Mucosa of stomach (tissue), 1 donor: Measurements from ENCODE around the gene EPHA6.

Experiments
- H3K27me3 ChIP-seq: one replicate; pipeline ENCODE4 v1.7.0; 2013; ENCODE audit warnings: mild to moderate bottlenecking, low read length; ENCODE audit not compliant: control insufficient read depth, insufficient read depth
- H3K36me3 ChIP-seq: one replicate; pipeline ENCODE4 v1.7.0; 2013; ENCODE audit warnings: low read length; ENCODE audit not compliant: control insufficient read depth, insufficient read depth
- H3K4me1 ChIP-seq: one replicate; pipeline ENCODE4 v1.7.0; 2013; ENCODE audit warnings: mild to moderate bottlenecking, low read length; ENCODE audit not compliant: control insufficient read depth, insufficient read depth
- H3K4me3 ChIP-seq: one replicate; pipeline ENCODE4 v1.7.0; 2013; ENCODE audit warnings: low read length
- H3K9ac ChIP-seq: one replicate; pipeline ENCODE4 v1.7.0; 2013; ENCODE audit warnings: mild to moderate bottlenecking, low read length, moderate library complexity
- H3K9me3 ChIP-seq: one replicate; pipeline ENCODE4 v1.7.0; 2013; ENCODE audit warnings: mild to moderate bottlenecking, low read length, moderate library complexity; ENCODE audit not compliant: control insufficient read depth
- donor health status: Pancreatic carcinoma.

Gene EPHA6

GRCh38 chr3:97706226-97706625 is 891.8 kb downstream of the EPHA6 start:
- Histone ChIP-seq H3K9ac (no peak overlapping the region), H3K4me1 (no peaks in the 10 kb centered on the region), H3K27me3 (no peaks in the 10 kb centered on the region), H3K9me3 (no peaks in the 10 kb centered on the region), H3K36me3 (no peaks in the 10 kb centered on the region), H3K4me3 (no peak overlapping the region)

GRCh38 chr3:97711654-97712053 is 897.3 kb downstream of the EPHA6 start:
- H3K4me1 ChIP-seq = no peaks in the 10 kb centered on the region

GRCh38 chr3:97712919-97713318 is 898.5 kb downstream of the EPHA6 start:
- Histone ChIP-seq H3K9ac (no peak overlapping the region), H3K4me1 (no peaks in the 10 kb centered on the region), H3K27me3 (no peaks in the 10 kb centered on the region), H3K9me3 (no peaks in the 10 kb centered on the region), H3K4me3 (no peak overlapping the region), H3K36me3 (no peaks in the 10 kb centered on the region)

More at GRCh38 chr3:97711654-97712053, 897.3 kb downstream of the EPHA6 start:
- Histone ChIP-seq H3K4me3 (no peak overlapping the region), H3K9me3 (no peaks in the 10 kb centered on the region), H3K27me3 (no peaks in the 10 kb centered on the region), H3K36me3 (no peaks in the 10 kb centered on the region), H3K9ac (no peak overlapping the region)

- Histone ChIP-seq H3K9ac (no peak overlapping the region), H3K4me3 (no peak overlapping the region), H3K27me3 (no peaks in the 10 kb centered on the region), H3K36me3 (no peaks in the 10 kb centered on the region), H3K9me3 (no peaks in the 10 kb centered on the region), H3K4me1 (no peaks in the 10 kb centered on the region)
Observed at GRCh38 chr3:97713634-97714033, 899.2 kb downstream of the EPHA6 start.

GRCh38 chr3:97719156-97719821 is 904.9 kb downstream of the EPHA6 start:
- no peak overlapping the region for H3K4me3 ChIP-seq
- no peaks in the 10 kb centered on the region for H3K4me1 ChIP-seq
- no peaks in the 10 kb centered on the region for H3K9me3 ChIP-seq
- no peaks in the 10 kb centered on the region for H3K27me3 ChIP-seq
- no peak overlapping the region for H3K9ac ChIP-seq
- H3K36me3 ChIP-seq = no peaks in the 10 kb centered on the region

- no peak overlapping the region for H3K4me3 ChIP-seq
- no peak overlapping the region for H3K9ac ChIP-seq
- H3K4me1 ChIP-seq = no peaks in the 10 kb centered on the region
Observed at GRCh38 chr3:97720417-97720816, 906.0 kb downstream of the EPHA6 start.

GRCh38 chr3:97721446-97721845 is 907.1 kb downstream of the EPHA6 start:
- Histone ChIP-seq H3K36me3 (no peaks in the 10 kb centered on the region), H3K4me3 (no peak overlapping the region), H3K27me3 (no peaks in the 10 kb centered on the region), H3K9ac (no peak overlapping the region), H3K4me1 (no peaks in the 10 kb centered on the region), H3K9me3 (no peaks in the 10 kb centered on the region)

More at GRCh38 chr3:97720417-97720816, 906.0 kb downstream of the EPHA6 start:
- Histone ChIP-seq H3K27me3 (no peaks in the 10 kb centered on the region), H3K36me3 (no peaks in the 10 kb centered on the region), H3K9me3 (no peaks in the 10 kb centered on the region)

- Histone ChIP-seq H3K9ac (no peak overlapping the region), H3K27me3 (no peaks in the 10 kb centered on the region), H3K36me3 (no peaks in the 10 kb centered on the region), H3K9me3 (no peaks in the 10 kb centered on the region), H3K4me1 (no peaks in the 10 kb centered on the region), H3K4me3 (no peak overlapping the region)
Observed at GRCh38 chr3:97736928-97737327, 922.5 kb downstream of the EPHA6 start.

GRCh38 chr3:97738761-97739160 is 924.4 kb downstream of the EPHA6 start:
- Histone ChIP-seq H3K36me3 (no peaks in the 10 kb centered on the region), H3K27me3 (no peaks in the 10 kb centered on the region), H3K9me3 (no peaks in the 10 kb centered on the region), H3K4me3 (no peak overlapping the region), H3K4me1 (no peaks in the 10 kb centered on the region), H3K9ac (no peak overlapping the region)

- H3K9me3 ChIP-seq = no peaks in the 10 kb centered on the region
- H3K4me3 ChIP-seq = no peak overlapping the region
- H3K36me3 ChIP-seq = no peaks in the 10 kb centered on the region
- H3K9ac ChIP-seq = no peak overlapping the region
- no peaks in the 10 kb centered on the region for H3K27me3 ChIP-seq
- H3K4me1 ChIP-seq = no peaks in the 10 kb centered on the region
Observed at GRCh38 chr3:97742036-97742435, 927.6 kb downstream of the EPHA6 start.

GRCh38 chr3:97744289-97744688 is 929.9 kb downstream of the EPHA6 start:
- Histone ChIP-seq H3K27me3 (no peaks in the 10 kb centered on the region), H3K9ac (no peak overlapping the region), H3K4me3 (no peak overlapping the region), H3K9me3 (no peaks in the 10 kb centered on the region), H3K36me3 (no peaks in the 10 kb centered on the region), H3K4me1 (no peaks in the 10 kb centered on the region)

GRCh38 chr3:97763586-97764406 is 949.4 kb downstream of the EPHA6 start:
- Histone ChIP-seq H3K36me3 (no peaks in the 10 kb centered on the region), H3K9me3 (no peaks in the 10 kb centered on the region), H3K4me3 (peak overlapping the region; percentile 61), H3K4me1 (no peaks in the 10 kb centered on the region), H3K27me3 (no peaks in the 10 kb centered on the region), H3K9ac (peak overlapping the region; percentile 65)
